ENCODE measurements around the gene SOX21.

The SOX21 gene

GRCh38 chr13:94709001-94709834 is 3.1 kb downstream of the SOX21 start:
- no peak for DNase-seq (ENCODE audit: low read depth)

DNA sequence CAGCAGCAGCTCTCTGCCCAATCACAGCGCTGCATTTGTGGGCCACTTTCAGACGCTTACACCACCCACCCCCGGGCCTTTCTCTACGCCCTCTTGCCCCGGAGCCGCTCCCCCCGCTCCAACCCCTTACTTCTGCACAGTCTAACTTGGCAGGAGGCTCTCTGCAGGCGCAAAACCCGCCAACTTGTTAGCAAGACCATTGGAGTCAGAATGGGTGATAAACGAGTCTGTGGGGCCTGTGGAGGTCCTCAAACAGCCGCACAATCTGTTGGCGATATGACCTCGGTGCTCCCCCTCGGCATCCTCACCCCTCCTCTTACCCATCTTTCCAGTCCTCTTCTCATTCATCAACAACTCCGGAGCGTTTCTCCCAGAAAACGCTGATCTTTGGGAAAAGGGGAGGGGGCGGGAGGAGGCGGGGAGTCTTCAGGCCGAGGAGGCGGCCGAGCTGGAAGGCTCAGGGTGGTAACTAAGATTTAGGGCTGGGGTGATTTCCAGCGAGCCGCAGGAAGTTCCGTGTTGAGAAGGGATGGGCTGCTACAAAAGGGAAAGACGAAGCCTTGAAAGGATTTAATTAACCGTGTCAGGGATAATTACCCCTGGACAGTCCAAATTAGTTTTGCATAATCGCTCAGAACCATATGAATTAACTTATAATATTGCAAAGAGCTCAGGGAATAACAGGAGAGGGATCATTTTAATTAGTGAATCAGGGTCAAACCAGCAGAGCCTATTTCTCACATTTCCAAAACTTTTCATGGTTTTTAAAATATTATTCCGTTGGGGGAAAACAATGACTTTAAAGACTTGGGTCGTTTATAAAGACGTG is 4.1 kb downstream of the SOX21 start:
- DNase-seq (ENCODE audit: low read depth): no peak

DNA sequence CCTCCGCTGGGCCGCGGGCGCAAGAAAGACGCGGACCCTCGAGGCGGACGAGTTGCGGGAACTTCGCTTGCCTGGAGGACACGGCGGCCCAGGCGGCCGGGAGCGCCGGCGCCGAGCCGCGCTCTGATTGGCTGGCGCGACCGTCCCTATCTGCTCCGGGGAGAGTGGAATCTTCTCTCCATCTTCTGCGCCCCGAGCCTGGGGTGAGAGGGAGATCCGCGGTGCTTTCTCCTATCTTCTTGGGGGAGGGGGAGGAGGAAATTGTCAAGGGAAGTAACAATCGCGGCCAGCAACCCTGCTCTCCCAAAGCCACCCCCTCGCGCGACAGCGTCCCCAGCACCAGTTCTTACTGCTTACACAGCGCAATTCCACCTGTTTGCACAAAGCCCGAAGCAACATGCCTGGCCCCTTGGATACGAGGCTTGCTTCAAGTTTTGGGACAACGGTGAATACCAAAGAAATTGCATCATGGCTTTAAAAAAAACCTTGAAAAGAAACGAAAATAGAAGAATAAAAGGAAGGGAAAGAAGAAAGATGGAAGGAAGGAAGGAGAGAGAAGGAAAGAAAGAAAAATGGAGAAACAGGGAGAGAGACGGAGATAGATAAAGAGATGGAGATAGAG is 4.8 kb downstream of the SOX21 start:
- DNase-seq (ENCODE audit: low read depth): no peak

GRCh38 chr13:94706843-94707399 is 5.4 kb downstream of the SOX21 start:
- no peak for DNase-seq (ENCODE audit: low read depth)

- DNase-seq (ENCODE audit: low read depth): no peak
Measured at GRCh38 chr13:94706101-94706842, 6.1 kb downstream of the SOX21 start.

DNA sequence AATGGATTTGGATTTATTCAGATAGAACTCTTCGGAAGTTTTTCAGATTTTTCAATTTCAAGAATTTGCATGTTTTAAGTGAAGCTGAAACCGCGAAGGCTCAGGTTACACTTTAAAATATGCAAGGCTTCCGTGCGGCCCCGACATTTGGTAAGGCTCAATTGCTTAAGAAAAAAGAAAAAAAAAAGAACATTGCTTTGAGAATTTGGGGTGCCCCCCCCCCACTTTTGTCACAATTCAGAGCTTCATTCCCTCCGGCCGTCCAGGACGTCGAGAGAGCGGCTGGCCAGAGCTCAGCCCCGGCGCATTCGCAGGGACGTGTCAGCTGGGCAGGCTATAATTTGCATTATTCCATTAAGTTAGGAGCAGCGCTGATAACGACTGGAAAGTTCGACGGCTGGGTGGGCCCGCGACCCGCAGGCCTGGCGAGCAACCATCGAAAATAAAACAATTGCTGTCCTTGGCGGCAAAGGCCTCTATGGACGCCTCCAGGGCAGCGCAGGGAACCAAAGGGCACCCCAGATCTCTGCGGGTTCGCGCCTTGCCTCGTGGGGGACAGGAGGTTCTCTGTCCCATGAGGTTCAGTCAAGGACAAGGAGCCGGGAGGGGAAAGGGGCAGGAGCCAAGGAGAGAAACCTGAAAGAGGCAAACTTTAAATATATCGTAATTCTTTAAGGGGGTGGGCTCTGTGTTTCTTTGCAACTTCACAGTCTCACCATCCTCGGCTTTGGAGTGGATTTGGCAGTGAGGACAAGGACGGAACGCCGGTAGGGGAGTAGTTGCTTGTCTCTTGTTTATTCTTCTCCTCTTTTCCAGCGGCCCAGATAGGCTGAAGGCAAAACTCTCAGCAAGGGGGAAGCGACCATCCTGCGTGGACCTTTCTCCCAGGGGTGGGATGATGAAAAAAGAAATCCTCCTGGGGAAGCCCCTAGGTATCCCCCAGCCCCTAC is 7.0 kb downstream of the SOX21 start:
- no peak for DNase-seq (ENCODE audit: low read depth)

DNA sequence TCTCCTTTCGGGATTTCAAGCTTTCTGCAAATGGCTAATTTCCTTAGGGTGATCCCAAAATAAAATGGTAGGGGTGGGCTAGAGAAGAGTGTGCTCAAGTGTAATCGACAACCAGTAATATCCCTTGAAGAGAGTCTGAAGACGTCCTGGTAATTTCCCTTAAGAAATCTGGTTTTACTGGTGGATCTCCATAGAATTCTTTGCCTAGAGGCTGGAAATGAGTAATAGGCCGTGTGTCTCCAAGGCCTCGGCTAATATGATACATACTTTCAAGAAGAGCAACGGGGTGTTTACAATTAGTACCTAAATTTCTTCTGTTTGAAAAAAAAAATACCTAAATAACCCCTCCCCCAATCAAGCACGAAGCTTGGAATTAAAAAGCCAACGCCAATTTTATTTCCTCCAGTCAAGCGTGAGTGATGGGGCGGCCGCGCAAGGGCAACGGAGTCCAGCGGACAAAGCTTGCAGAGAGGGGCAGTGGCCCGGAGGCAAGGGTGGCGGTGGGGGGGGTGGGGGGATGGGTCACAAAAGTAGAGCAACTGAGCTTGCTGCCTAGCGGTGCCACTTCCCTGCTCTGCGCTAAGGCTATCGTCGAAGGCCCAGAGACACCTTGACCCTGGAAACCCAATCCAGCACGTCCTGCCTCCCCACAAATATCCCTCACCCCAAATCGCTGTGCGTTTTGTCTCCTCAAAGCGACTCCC is 7.8 kb downstream of the SOX21 start:
- DNase-seq (ENCODE audit: low read depth): no peak

DNA sequence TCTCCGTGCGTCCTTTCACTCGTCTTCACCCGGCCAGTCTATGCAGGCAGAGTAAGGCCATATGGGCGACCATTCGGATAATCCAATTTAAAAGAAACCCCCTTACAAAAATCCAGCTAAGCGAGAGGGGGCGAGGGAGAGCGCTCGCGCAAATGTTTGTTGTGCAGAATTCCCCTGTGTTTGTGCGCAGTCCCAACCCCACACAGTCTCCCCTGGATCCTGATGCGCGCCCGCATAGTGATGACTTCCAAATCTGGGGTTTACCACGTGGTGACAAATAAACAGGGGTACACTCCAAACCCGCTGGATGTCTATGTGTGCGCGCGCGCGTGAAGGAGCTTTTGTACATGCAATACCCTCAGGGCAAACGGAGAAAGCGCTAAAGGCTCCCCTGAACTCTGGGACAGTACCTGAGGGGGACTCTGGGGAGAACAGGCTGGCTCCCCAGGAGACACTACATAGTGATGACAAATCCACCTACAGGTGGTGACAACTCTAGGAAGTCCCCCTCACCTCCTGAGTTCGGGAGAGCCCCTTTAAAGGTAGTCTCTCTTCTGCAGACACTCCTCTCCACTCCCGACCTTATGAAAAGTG is 8.5 kb downstream of the SOX21 start:
- no peak for DNase-seq (ENCODE audit: low read depth)

DNA sequence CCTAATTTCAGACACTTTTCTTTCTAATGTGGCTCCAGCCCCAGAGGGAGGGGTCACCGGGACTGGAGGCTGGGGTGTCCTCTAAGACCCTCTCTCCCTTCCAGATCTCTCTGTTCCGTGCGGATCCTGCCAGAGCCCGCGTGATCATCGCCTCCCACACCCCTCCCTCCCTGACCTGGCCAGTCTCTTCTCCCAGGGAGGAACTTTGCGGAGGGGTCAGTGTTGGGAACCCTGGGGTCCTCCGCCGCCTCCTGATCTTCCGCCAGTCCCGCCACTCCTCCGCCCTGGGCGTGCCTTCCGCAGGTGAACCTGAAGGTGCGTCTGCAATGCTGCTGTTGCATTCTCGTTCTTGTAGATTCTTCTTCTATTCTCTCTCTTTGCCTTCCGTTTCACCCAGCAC is 9.1 kb downstream of the SOX21 start:
- DNase-seq (ENCODE audit: low read depth): no peak

DNA sequence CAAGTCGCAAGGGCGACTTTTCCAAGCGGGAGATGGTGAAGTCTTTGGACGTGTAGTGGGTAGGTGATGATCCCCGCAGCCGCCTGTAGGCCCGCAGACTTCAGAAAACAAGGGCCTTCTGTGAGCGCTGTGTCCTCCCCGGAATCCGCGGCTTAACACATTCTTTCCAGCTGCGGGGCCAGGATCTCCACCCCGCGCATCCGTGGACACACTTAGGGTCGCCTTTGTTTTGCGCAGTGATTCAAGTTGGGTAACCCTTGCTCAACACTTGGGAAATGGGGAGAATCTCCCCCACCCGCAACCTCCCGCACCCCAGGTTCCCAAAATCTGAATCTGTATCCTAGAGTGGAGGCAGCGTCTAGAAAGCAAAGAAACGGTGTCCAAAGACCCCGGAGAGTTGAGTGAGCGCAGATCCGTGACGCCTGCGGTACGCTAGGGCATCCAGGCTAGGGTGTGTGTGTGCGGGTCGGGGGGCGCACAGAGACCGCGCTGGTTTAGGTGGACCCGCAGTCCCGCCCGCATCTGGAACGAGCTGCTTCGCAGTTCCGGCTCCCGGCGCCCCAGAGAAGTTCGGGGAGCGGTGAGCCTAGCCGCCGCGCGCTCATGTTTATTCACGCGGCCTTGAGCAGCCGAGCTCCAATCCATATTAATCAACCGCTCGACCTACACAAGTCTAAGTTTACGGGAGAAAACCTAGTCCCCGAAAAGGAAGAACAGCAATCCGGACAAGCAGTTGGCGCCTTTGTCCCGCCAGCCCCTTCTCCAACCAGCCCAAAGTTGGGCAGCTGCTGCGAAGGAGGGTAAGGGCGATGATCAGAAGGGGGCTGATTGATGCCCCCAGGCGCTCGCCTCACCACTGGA is 9.9 kb downstream of the SOX21 start:
- DNase-seq (ENCODE audit: low read depth): no peak

GRCh38 chr13:94701313-94702180 is 10.8 kb downstream of the SOX21 start:
- DNase-seq (ENCODE audit: low read depth): no peak

GRCh38 chr13:94700536-94700935 is 11.8 kb downstream of the SOX21 start:
- DNase-seq (ENCODE audit: low read depth): no peak

- no peak for DNase-seq (ENCODE audit: low read depth)
Measured at GRCh38 chr13:94700051-94700535, 12.3 kb downstream of the SOX21 start.

GRCh38 chr13:94696171-94696570 is 16.2 kb downstream of the SOX21 start:
- DNase-seq (ENCODE audit: low read depth): no peak

GRCh38 chr13:94692030-94692429 is 20.3 kb downstream of the SOX21 start:
- DNase-seq (ENCODE audit: low read depth): no peak

- DNase-seq (ENCODE audit: low read depth): no peak
Measured at GRCh38 chr13:94683409-94683808, 28.9 kb downstream of the SOX21 start.

DNA sequence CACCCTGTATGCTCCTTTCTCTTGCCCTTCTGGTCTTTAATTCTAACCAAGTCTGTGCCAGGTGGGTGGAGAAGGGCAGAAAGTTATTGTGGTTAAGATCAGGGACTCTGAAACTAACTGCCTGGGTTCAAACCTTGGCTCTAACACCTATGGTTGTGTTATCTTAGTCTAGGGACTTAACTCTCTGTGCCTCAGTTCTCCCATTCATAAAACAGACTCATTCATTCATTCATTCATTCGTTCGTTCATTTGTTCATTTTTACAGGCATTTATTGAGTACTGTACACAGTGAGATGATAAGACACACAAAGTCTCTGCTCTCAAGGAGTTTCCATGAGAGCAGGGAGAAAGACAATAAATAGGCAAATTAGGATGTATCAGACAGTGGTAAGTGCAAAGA is 30.1 kb downstream of the SOX21 start:
- no peak for DNase-seq (ENCODE audit: low read depth)
